NCI-H1105 treated with DMSO at 0.1 percent for 48 hours (cell line): ENCODE results near the gene NSFL1C.
"Not testable (repeated sequence)": the region's sequence is repeated elsewhere in the genome, so short reads cannot be mapped to it uniquely, and the experiment has no call there.

Experiments
- DNase-seq: peaks from one replicate; lab custom pipeline; 2025; lab: John Stamatoyannopoulos, UW

The NSFL1C gene

GRCh38 chr20:1466211-1467081 is at the start of gene NSFL1C:
Gene NSFL1C (minus strand): TSS chr20:1466849. CDS start chr20:1466824, 25 bp downstream.
- peak; percentile 88 for DNase-seq

- DNase-seq, result no peak
Measured at GRCh38 chr20:1513801-1514200, 47.2 kb upstream of the NSFL1C start.

GRCh38 chr20:1509237-1509636 is 42.6 kb upstream of the NSFL1C start:
- peak; percentile 7 for DNase-seq

GRCh38 chr20:1508574-1508973 is 41.9 kb upstream of the NSFL1C start:
- no peak for DNase-seq

GRCh38 chr20:1507276-1507675 is 40.6 kb upstream of the NSFL1C start:
- no peak for DNase-seq

- no peak for DNase-seq
Measured at GRCh38 chr20:1505871-1506270, 39.2 kb upstream of the NSFL1C start.

- no peak for DNase-seq
Measured at GRCh38 chr20:1505361-1505760, 38.7 kb upstream of the NSFL1C start.

GRCh38 chr20:1503564-1504227 is 37.0 kb upstream of the NSFL1C start:
- DNase-seq, result peak; percentile 91

- DNase-seq, result peak; percentile 12
Measured at GRCh38 chr20:1500496-1500895, 33.8 kb upstream of the NSFL1C start.

- no peak for DNase-seq
Measured at GRCh38 chr20:1499528-1500420, 33.1 kb upstream of the NSFL1C start.

- not testable (repeated sequence) for DNase-seq
Measured at GRCh38 chr20:1497371-1497770, 30.7 kb upstream of the NSFL1C start.

- no peak for DNase-seq
Measured at GRCh38 chr20:1496930-1497329, 30.3 kb upstream of the NSFL1C start.

GRCh38 chr20:1494436-1494835 is 27.8 kb upstream of the NSFL1C start:
- no peak for DNase-seq

GRCh38 chr20:1493536-1493935 is 26.9 kb upstream of the NSFL1C start:
- no peak for DNase-seq

- no peak for DNase-seq
Measured at GRCh38 chr20:1491860-1492642, 25.4 kb upstream of the NSFL1C start.

- DNase-seq, result no peak
Measured at GRCh38 chr20:1491281-1491840, 24.7 kb upstream of the NSFL1C start, which contains the start of gene SIRPB2. Gene SIRPB2 (minus strand): TSS chr20:1491420. CDS start chr20:1491359, 61 bp downstream.

- no peak for DNase-seq
Measured at GRCh38 chr20:1490643-1491195, 24.1 kb upstream of the NSFL1C start.

GRCh38 chr20:1489764-1490436 is 23.3 kb upstream of the NSFL1C start:
- no peak for DNase-seq

- DNase-seq, result no peak
Measured at GRCh38 chr20:1489325-1489724, 22.7 kb upstream of the NSFL1C start.

- no peak for DNase-seq
Measured at GRCh38 chr20:1486566-1486965, 19.9 kb upstream of the NSFL1C start.
